SK-N-SH (cell line): ENCODE measurements around the gene NAA40.

Experiments used
- CTCF ChIP-seq: fragments of 200-600 bp; sonication (generic); IDR thresholded peaks from 2 replicates; pipeline ENCODE4 v1.6.1; 2017; ENCODE audit warnings: antibody characterized with exemption, mild to moderate bottlenecking, moderate library complexity
- EP300 ChIP-seq, 2 experiments: IDR thresholded peaks; 2 replicates each; pipeline versions ENCODE4 v1.4.0 to v1.6.1; 2012; ENCODE audit warnings: borderline replicate concordance in 1 of 2, low read depth in 1 of 2, low read length in 1 of 2
- FOXJ3 ChIP-seq: sonication (generic); formaldehyde crosslinking; IDR thresholded peaks from 2 replicates; pipeline ENCODE4 v1.5.1; 2020; ENCODE audit warnings: mild to moderate bottlenecking, missing genetic modification reagents
- FOXM1 ChIP-seq: IDR thresholded peaks from 2 replicates; pipeline ENCODE4 v1.4.0; 2012; ENCODE audit warnings: low read depth, mild to moderate bottlenecking
- PBX3 ChIP-seq: IDR thresholded peaks from 2 replicates; pipeline ENCODE4; 2012
- RAD21 ChIP-seq: IDR thresholded peaks from 2 replicates; pipeline ENCODE4 v1.6.1; 2012; ENCODE audit warnings: mild to moderate bottlenecking, low read length
- REST ChIP-seq: IDR thresholded peaks from 2 replicates; pipeline ENCODE4 v1.6.1; 2012; ENCODE audit warnings: mild to moderate bottlenecking, low read depth, low read length, moderate library complexity
- SIN3A ChIP-seq: IDR thresholded peaks from 2 replicates; pipeline ENCODE4 v1.6.1; 2012; ENCODE audit warnings: low read depth, mild to moderate bottlenecking, low read length, moderate library complexity, borderline replicate concordance
- TEAD4 ChIP-seq: IDR thresholded peaks from 2 replicates; pipeline ENCODE4 v1.4.0; 2012; ENCODE audit warnings: mild to moderate bottlenecking, borderline replicate concordance; ENCODE audit not compliant: insufficient read depth
- USF2 ChIP-seq: fragments of 150-350 bp; IDR thresholded peaks from 2 replicates; pipeline ENCODE4 v1.6.1; 2017; ENCODE audit warnings: antibody characterized with exemption, low read length, low read depth, borderline replicate concordance
- TF ChIP-seq, protein P1 (sequence below): IDR thresholded peaks from 2 replicates; pipeline ENCODE4 v1.4.0; 2012; ENCODE audit warnings: low read depth

- TF ChIP-seq REST (no peak), SIN3A (no peak), RAD21 (no peak), CTCF (no peak), USF2 (no peak), EP300 (IDR thresholded peaks at IDR 0.05; ENCODE audit: borderline replicate concordance in 1 of 2, low read depth in 1 of 2, low read length in 1 of 2) (no peak), FOXM1 (no peak), PBX3 (no peak), FOXJ3 (no peak), TEAD4 (no peak)
- TF ChIP-seq, protein P1, sequence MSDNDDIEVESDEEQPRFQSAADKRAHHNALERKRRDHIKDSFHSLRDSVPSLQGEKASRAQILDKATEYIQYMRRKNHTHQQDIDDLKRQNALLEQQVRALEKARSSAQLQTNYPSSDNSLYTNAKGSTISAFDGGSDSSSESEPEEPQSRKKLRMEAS = no peak
Measured at GRCh38 chr11:63903884-63904283, 34.9 kb upstream of the NAA40 start.
